ENCODE data around the gene CEACAM7. TPM values are rescaled to one million over a fixed set of nuclear protein-coding genes. Genes with fewer than 3 reads are reported as not detected.

Gene CEACAM7
- total and polyA plus RNA-seq, 12 donors: not detected

DNA sequence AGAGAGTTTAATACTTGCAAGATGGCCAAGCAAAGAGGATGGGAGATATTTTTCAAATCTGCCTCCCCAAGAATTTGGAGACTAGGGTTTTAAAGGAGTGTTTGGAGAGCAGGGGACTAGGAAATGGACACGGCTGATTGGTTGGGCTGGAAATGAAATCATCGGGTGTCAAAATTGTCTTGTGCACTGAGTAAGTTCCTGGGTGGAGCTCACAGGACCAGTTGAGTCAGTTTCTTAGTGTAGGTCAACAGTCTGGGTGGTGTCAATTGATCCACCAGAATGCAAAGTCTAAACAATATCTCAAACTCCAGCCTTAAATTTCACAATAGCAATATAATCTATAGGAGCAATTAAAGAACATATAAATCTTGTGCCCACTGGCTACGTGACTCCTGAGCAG is 38.2 kb downstream of the CEACAM7 start:
- Histone ChIP-seq H3K4me1 (no peaks in the 10 kb centered on the region), H3K27ac (no peak overlapping the region), H3K36me3 (no peaks in the 10 kb centered on the region), H3K9me3 (peaks cover 0 to 22% (median 0%) of the 10 kb centered on the region in 11 donors), H3K4me3 (no peak overlapping the region), H3K27me3 (peaks cover 0 to 55% (median 36%) of the 10 kb centered on the region in 7 donors)
- DNase-seq: no peak
- intact Hi-C loops (cut with DNase I): loop anchor here in 3 of 10 donors (5.0 to 10.0 kb wide), 3 partner anchors 87 to 105 kb away; partner anchors contain the start of gene CEACAM6 (in 1 of the 3)
- no peak for ATAC-seq
- 50 to 71% methylated on average over 3 of the region's 3 CpGs for WGBS, 2 donors
- TF ChIP-seq CTCF (IDR thresholded peaks at IDR 0.05): no peak

GRCh38 chr19:41646589-41647204 is 41.4 kb downstream of the CEACAM7 start:
- H3K36me3 ChIP-seq: no peaks in the 10 kb centered on the region
- 33 to 46% methylated on average over 14 of the region's 14 CpGs for WGBS, 2 donors
- ATAC-seq: no peak
- H3K27me3 ChIP-seq: peaks cover 0 to 55% (median 19%) of the 10 kb centered on the region in 7 donors
- H3K9me3 ChIP-seq: no peaks in the 10 kb centered on the region
- intact Hi-C loops (cut with DNase I): loop anchor here in 3 of 10 donors (5.0 to 10.0 kb wide), 3 partner anchors 91 to 108 kb away; partner anchors contain the start of gene CEACAM6 (in 1 of the 3)
- DNase-seq: peak in 1 of 2 donors; percentile 21
- H3K4me1 ChIP-seq: no peaks in the 10 kb centered on the region
- no peak overlapping the region for H3K4me3 ChIP-seq
- peak in 8 of 9 donors; percentile 10 to 63 (median 23) for TF ChIP-seq CTCF (IDR thresholded peaks at IDR 0.05)
- H3K27ac ChIP-seq: no peak overlapping the region

DNA sequence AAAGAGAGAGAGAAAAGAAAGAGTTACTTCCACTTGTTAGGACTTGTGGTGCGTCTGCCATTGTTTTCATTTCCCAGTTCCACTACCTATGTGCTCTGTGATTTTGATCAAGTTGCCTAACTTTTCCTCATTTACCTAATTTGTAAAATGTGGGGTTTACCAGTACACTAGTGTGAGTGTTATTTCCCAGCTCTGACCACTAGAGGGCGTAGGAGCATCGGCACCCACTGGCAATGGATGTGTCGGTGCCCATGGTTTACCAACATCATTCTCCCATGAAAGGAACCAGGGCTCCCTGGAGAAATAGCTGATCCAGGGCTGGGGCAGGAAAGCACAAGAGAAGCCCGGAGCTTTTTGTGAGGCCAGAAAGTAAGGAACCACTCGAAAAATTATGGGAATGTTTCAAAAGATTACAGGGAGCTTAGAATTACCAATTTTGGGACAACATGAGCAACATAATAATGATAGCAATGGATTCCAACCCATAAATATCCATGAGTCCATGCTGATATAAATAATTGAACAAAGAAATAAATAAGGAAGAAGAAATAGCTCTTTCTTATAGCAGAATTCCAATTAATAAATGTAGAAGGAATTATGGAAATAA is 46.1 kb downstream of the CEACAM7 start:
- Histone ChIP-seq H3K27ac (no peak overlapping the region), H3K4me3 (no peak overlapping the region), H3K9me3 (peaks cover 0 to 2% (median 0%) of the 10 kb centered on the region in 11 donors), H3K4me1 (peaks cover 0 to 20% (median 0%) of the 10 kb centered on the region in 9 donors), H3K27me3 (peaks cover 0 to 63% (median 36%) of the 10 kb centered on the region in 7 donors), H3K36me3 (no peaks in the 10 kb centered on the region)
- intact Hi-C loops (cut with DNase I): loop anchor here in 6 of 10 donors (2.0 to 10.0 kb wide), 3 partner anchors 105 to 113 kb away; partner anchors contain the start of gene CEACAM6 (in 1 of the 6)
- TF ChIP-seq CTCF (IDR thresholded peaks at IDR 0.05): peak; percentile 66 to 89 (median 81)
- DNase-seq (peak in 1 of 2 donors; percentile 44), ATAC-seq (peak in 5 of 8 donors; percentile 51 to 67 (median 58))
- WGBS, 2 donors: 4% methylated on average over 6 of the region's 6 CpGs

DNA sequence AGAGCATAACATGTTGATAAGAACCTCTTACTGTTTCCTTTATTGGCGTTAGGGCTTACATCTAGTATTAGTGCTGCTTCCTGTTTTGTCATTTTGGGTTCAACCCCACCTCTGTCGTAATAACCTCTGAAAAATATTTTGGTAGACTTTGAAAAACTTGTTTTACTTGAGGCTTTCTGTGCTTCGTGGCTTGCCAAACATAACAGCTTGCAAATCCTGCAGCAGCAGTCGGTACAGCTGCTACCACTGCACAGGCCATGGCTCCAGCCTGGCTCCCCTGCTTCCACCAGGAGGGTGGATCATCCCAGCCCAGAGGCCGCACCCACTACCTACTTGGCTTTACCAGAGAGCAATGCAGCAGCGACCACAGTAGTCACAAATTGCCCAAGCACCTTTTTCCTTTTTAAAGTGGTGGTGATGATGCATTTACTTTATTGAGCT is 49.4 kb downstream of the CEACAM7 start:
- Histone ChIP-seq H3K27me3 (peaks cover 0 to 63% (median 38%) of the 10 kb centered on the region in 7 donors), H3K4me1 (peaks cover 0 to 20% (median 0%) of the 10 kb centered on the region in 9 donors), H3K27ac (peak overlapping the region in 1 of 10 donors; percentile 63), H3K9me3 (peaks cover 0 to 10% (median 0%) of the 10 kb centered on the region in 11 donors), H3K4me3 (no peak overlapping the region), H3K36me3 (no peaks in the 10 kb centered on the region)
- no peak for TF ChIP-seq CTCF (IDR thresholded peaks at IDR 0.05)
- WGBS, 2 donors: 40 to 49% methylated on average over 6 of the region's 6 CpGs
- DNase-seq: no peak
- intact Hi-C loops (cut with DNase I): no loop called here
- ATAC-seq: no peak

Data from heart right ventricle (tissue), 16 donors.